CD14-positive monocyte (primary cell): Measurements from ENCODE around the gene TMEM198. TPM values are rescaled to one million over a fixed set of nuclear protein-coding genes. Genes with fewer than 3 reads are reported as not detected.

Experiments used
- DNase-seq, 3 donors: peaks; one replicate each; pipeline ENCODE4 v3.0.0-alpha.2; 2011 to 2022
- H2AFZ ChIP-seq: 2 replicates; pipeline ENCODE4 v1.6.0; 2012; ENCODE audit warnings: mild to moderate bottlenecking, low read depth, low read length, inconsistent platforms; ENCODE audit not compliant: insufficient read depth, poor library complexity, severe bottlenecking
- H3K27ac ChIP-seq, 2 donors: 1 replicate in 1 of 2; 2 replicates in 1 of 2; pipeline ENCODE4 v1.5.1; 2012 to 2013; ENCODE audit warnings: low read length in 2 of 2, control low read depth in 1 of 2, inconsistent platforms in 1 of 2, low read depth in 1 of 2, mild to moderate bottlenecking in 1 of 2
- H3K27me3 ChIP-seq, 2 donors: one replicate each; pipeline versions ENCODE4 v1.6.0 to v1.6.1; 2011 to 2013; ENCODE audit warnings: low read length in 2 of 2; ENCODE audit not compliant: control insufficient read depth in 2 of 2, insufficient read depth in 2 of 2
- H3K36me3 ChIP-seq, 2 donors: replicated peaks in 1 of 2; 1 replicate in 1 of 2; 2 replicates in 1 of 2; pipeline versions ENCODE4 v1.5.1 to v1.6.1; 2012 to 2013; ENCODE audit warnings: low read length in 2 of 2, control low read depth in 1 of 2, inconsistent platforms in 1 of 2, mild to moderate bottlenecking in 1 of 2; ENCODE audit not compliant: insufficient read depth in 2 of 2, control insufficient read depth in 1 of 2
- H3K4me1 ChIP-seq, 2 donors: 1 replicate in 1 of 2; 2 replicates in 1 of 2; pipeline versions ENCODE4 v1.5.1 to v1.6.1; 2012 to 2013; ENCODE audit warnings: low read length in 2 of 2, control low read depth in 1 of 2, inconsistent platforms in 1 of 2, mild to moderate bottlenecking in 1 of 2, moderate library complexity in 1 of 2; ENCODE audit not compliant: insufficient read depth in 2 of 2, control insufficient read depth in 1 of 2
- H3K4me2 ChIP-seq: replicated peaks from 2 replicates; pipeline ENCODE3; 2012; ENCODE audit warnings: low read length, moderate library complexity, mild to moderate bottlenecking; ENCODE audit not compliant: poor library complexity, severe bottlenecking; ENCODE audit errors: extremely low read depth
- H3K4me3 ChIP-seq, 3 experiments: fragments of 200-600 bp in 1 of 3; sonication (generic) in 1 of 3; replicated peaks in 1 of 3; 1 replicate in 2 of 3; 2 replicates in 1 of 3; pipeline ENCODE4 v1.5.1; 2011 to 2013; ENCODE audit warnings: low read length in 3 of 3, mild to moderate bottlenecking in 3 of 3, control low read depth in 2 of 3, low read depth in 2 of 3, inconsistent platforms in 1 of 3, moderate library complexity in 1 of 3
- H3K79me2 ChIP-seq: 2 replicates; pipeline ENCODE4 v1.6.0; 2012; ENCODE audit warnings: mild to moderate bottlenecking, control low read depth, inconsistent platforms, low read length, moderate library complexity; ENCODE audit not compliant: insufficient read depth
- H3K9ac ChIP-seq: 2 replicates; pipeline ENCODE4 v1.6.0; 2017; ENCODE audit warnings: low read length, mild to moderate bottlenecking; ENCODE audit not compliant: insufficient read depth, poor library complexity, severe bottlenecking
- H3K9me3 ChIP-seq, 2 donors: replicated peaks in 1 of 2; 1 replicate in 1 of 2; 2 replicates in 1 of 2; pipeline versions ENCODE4 v1.5.1 to v1.6.1; 2012 to 2013; ENCODE audit warnings: low read length in 2 of 2, control low read depth in 1 of 2; ENCODE audit not compliant: control insufficient read depth in 1 of 2, insufficient read depth in 1 of 2
- H4K20me1 ChIP-seq: 2 replicates; pipeline ENCODE4 v1.6.0; 2012; ENCODE audit warnings: mild to moderate bottlenecking, low read length, control low read depth, moderate library complexity; ENCODE audit not compliant: insufficient read depth
- H3K27ac Mint-ChIP-seq, 7 donors: one replicate each; pipeline ENCODE4 v1.8.0; 2020; ENCODE audit warnings: mild to moderate bottlenecking in 7 of 7, mixed read lengths in 7 of 7, moderate library complexity in 6 of 7, inconsistent platforms in 2 of 7
- H3K27me3 Mint-ChIP-seq, 3 donors: one replicate each; pipeline ENCODE4 v1.8.0; 2021 to 2022; ENCODE audit warnings: low read depth in 3 of 3, mild to moderate bottlenecking in 3 of 3, mixed read lengths in 3 of 3, moderate library complexity in 3 of 3, inconsistent platforms in 1 of 3
- H3K36me3 Mint-ChIP-seq, 2 donors: one replicate each; pipeline ENCODE4 v1.8.0; 2020; ENCODE audit warnings: mixed read lengths in 2 of 2, inconsistent platforms in 1 of 2, mild to moderate bottlenecking in 1 of 2
- H3K4me1 Mint-ChIP-seq: one replicate; pipeline ENCODE4 v1.8.0; 2020; ENCODE audit warnings: mild to moderate bottlenecking, mixed read lengths
- H3K4me3 Mint-ChIP-seq, 2 donors: one replicate each; pipeline ENCODE4 v1.8.0; 2020; ENCODE audit warnings: mild to moderate bottlenecking in 2 of 2, mixed read lengths in 2 of 2, moderate library complexity in 1 of 2
- H3K9me3 Mint-ChIP-seq, 7 donors: one replicate each; pipeline ENCODE4 v1.8.0; 2020 to 2022; ENCODE audit warnings: mixed read lengths in 7 of 7, mild to moderate bottlenecking in 6 of 7, moderate library complexity in 6 of 7, inconsistent platforms in 2 of 7
- WGBS: methylation state at CpG from one replicate; pipeline ENCODE4 v1.1.5; 2013; ENCODE audit warnings: missing lambda C conversion rate; ENCODE audit not compliant: insufficient coverage; 5-methylcytosine and 5-hydroxymethylcytosine counted together
- intact Hi-C, 2 donors: fragments of 100-400 bp; cut with micrococcal nuclease; formaldehyde crosslinking; loops; one replicate each; pipeline versions ENCODE4 v1.15.0 to v1.15.1; 2023
- polyA plus RNA-seq, 3 donors: library from polyadenylated mRNA; depleted of rRNA in 1 of 3; unstranded in 2 of 3; stranded (reverse) in 1 of 3; fragments of 300-500 nt in 2 of 3; fragments of >200 nt in 1 of 3; fragmentation: Illumina TruSeq in 2 of 3; gene quantifications; 1 replicate in 2 of 3; 2 replicates in 1 of 3; pipeline ENCODE4 v1.2.3, GENCODE V29; 2012 to 2021
- TF ChIP-seq, protein P1 (sequence below): fragments of 200-600 bp; IDR thresholded peaks from one replicate; pipeline ENCODE4 v1.8.0; 2022; ENCODE audit warnings: antibody characterized with exemption, mild to moderate bottlenecking

TMEM198 gene
- polyA plus RNA-seq, 3 donors: not detected

DNA sequence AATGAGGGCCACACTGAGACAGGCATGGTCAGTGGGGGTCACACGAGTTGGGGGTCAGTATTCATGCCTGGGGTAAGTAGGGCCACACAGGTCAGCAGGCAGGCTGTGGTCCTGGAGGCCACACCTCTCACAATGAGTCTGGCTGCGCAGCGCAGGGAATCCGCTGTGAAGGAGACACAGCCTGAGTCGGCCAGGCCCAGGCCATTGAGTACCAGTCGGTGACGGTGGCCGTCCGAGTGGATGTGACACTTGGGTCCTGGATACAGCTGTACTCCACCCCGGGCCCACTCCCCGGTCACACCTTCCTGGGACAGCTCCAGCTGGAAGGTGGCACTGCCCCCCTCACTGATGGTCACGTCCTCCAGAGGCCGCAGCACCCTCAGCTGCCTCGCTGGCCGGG, 10.5 kb downstream of the TMEM198 start:
- peaks cover 0 to 3% of the 10 kb centered on the region in 2 donors for H3K36me3 Mint-ChIP-seq
- Histone ChIP-seq H2AFZ (no peak overlapping the region), H3K27ac (no peak overlapping the region), H3K79me2 (no peaks in the 10 kb centered on the region), H3K36me3 (no peaks in the 10 kb centered on the region), H3K9ac (no peak overlapping the region), H3K4me3 (no peak overlapping the region), H3K9me3 (peaks cover 0 to 5% of the 10 kb centered on the region in 2 donors), H3K4me2 (no peak overlapping the region), H4K20me1 (no peaks in the 10 kb centered on the region), H3K27me3 (peaks cover 17 to 44% of the 10 kb centered on the region in 2 donors), H3K4me1 (peaks cover 12 to 18% of the 10 kb centered on the region in 2 donors)
- WGBS: 97% methylated on average over 11 of the region's 15 CpGs
- TF ChIP-seq, protein P1, sequence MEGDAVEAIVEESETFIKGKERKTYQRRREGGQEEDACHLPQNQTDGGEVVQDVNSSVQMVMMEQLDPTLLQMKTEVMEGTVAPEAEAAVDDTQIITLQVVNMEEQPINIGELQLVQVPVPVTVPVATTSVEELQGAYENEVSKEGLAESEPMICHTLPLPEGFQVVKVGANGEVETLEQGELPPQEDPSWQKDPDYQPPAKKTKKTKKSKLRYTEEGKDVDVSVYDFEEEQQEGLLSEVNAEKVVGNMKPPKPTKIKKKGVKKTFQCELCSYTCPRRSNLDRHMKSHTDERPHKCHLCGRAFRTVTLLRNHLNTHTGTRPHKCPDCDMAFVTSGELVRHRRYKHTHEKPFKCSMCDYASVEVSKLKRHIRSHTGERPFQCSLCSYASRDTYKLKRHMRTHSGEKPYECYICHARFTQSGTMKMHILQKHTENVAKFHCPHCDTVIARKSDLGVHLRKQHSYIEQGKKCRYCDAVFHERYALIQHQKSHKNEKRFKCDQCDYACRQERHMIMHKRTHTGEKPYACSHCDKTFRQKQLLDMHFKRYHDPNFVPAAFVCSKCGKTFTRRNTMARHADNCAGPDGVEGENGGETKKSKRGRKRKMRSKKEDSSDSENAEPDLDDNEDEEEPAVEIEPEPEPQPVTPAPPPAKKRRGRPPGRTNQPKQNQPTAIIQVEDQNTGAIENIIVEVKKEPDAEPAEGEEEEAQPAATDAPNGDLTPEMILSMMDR: no peak
- H3K4me3 Mint-ChIP-seq: no peak overlapping the region
- no peak for DNase-seq
- H3K4me1 Mint-ChIP-seq: peaks cover 8% of the 10 kb centered on the region
- no peak overlapping the region for H3K27ac Mint-ChIP-seq
- peaks cover 29 to 48% (median 39%) of the 10 kb centered on the region in 3 donors for H3K27me3 Mint-ChIP-seq
- intact Hi-C loops: loop anchor here (5.0 kb wide), 1 partner anchor 43 kb away; the partner anchor contains the start of gene STK11IP (in 2 of the 2)
- H3K9me3 Mint-ChIP-seq: peaks cover 0 to 9% (median 3%) of the 10 kb centered on the region in 7 donors

DNA sequence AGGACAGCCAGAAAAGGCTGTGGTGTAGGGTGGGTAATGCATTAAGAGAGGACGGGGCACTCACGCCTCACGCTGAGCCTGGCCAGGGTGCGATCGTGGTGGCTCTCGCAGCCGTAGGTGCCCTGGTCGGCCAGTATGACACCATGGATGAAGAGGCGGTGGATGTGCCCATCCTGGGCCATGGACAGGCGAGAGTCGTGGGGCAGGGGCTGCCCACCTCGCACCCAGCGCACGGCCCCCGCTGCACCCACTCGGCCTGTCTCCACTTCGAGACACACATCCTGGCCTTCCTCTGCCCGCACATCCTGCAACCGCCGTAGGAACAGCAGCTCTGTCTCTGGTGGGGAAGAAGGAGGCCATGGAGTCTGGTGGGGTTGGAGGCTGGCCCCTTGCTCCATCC, 12.1 kb downstream of the TMEM198 start:
- TF ChIP-seq, protein P1: no peak
- H3K4me3 ChIP-seq: no peak overlapping the region
- Mint-ChIP-seq H3K27me3 (peaks cover 26 to 32% (median 29%) of the 10 kb centered on the region in 3 donors), H3K4me3 (no peak overlapping the region), H3K9me3 (peaks cover 0 to 5% (median 1%) of the 10 kb centered on the region in 7 donors), H3K27ac (peak overlapping the region in 1 of 7 donors; percentile 68), H3K4me1 (peaks cover 6% of the 10 kb centered on the region), H3K36me3 (peaks cover 0 to 1% of the 10 kb centered on the region in 2 donors)
- H3K4me2 ChIP-seq: no peak overlapping the region
- H3K36me3 ChIP-seq: no peaks in the 10 kb centered on the region
- peaks cover 12 to 18% of the 10 kb centered on the region in 2 donors for H3K4me1 ChIP-seq
- H2AFZ ChIP-seq: no peak overlapping the region
- peaks cover 17 to 30% of the 10 kb centered on the region in 2 donors for H3K27me3 ChIP-seq
- no peaks in the 10 kb centered on the region for H4K20me1 ChIP-seq
- no peak overlapping the region for H3K27ac ChIP-seq
- no peaks in the 10 kb centered on the region for H3K79me2 ChIP-seq
- WGBS: 96% methylated on average over 19 of the region's 20 CpGs
- peaks cover 0 to 5% of the 10 kb centered on the region in 2 donors for H3K9me3 ChIP-seq
- no peak for DNase-seq
- H3K9ac ChIP-seq: no peak overlapping the region
- intact Hi-C loops: no loop called here
